GM23338 (cell line): Measurements from ENCODE around the gene SPATA31D1. TPM values are rescaled to one million over a fixed set of nuclear protein-coding genes. Genes with fewer than 3 reads are reported as not detected.

Experiments used
- ATAC-seq: fragments of 200-7000 bp; cut with Tn5 transposase; 3 replicates; pipeline ENCODE4 v1.9.1; 2020
- DNase-seq: peaks from one replicate; pipeline ENCODE4 v3.0.0-alpha.2; 2015; ENCODE audit warnings: low spot score
- H2AFZ ChIP-seq: fragments of 200-600 bp; sonication (generic); 2 replicates; pipeline ENCODE4 v1.8.0; 2016; ENCODE audit warnings: antibody characterized with exemption, mild to moderate bottlenecking, moderate library complexity
- H3F3A ChIP-seq: fragments of 200-600 bp; sonication (generic); replicated peaks from 2 replicates; pipeline ENCODE4 v1.8.0; 2017; ENCODE audit warnings: antibody characterized with exemption, mixed run types, low read depth
- H3K27ac ChIP-seq: fragments of 200-600 bp; sonication (generic); 2 replicates; pipeline ENCODE4 v1.6.1; 2016; ENCODE audit warnings: low read depth
- H3K27me3 ChIP-seq: fragments of 200-600 bp; sonication (generic); 2 replicates; pipeline ENCODE4 v1.8.0; 2016; ENCODE audit warnings: mild to moderate bottlenecking, mixed run types, moderate library complexity; ENCODE audit not compliant: insufficient read depth
- H3K36me3 ChIP-seq: fragments of 200-600 bp; sonication (generic); 2 replicates; pipeline ENCODE4 v1.8.0; 2016; ENCODE audit warnings: mild to moderate bottlenecking; ENCODE audit not compliant: insufficient read depth
- H3K4me1 ChIP-seq: fragments of 200-600 bp; sonication (generic); 2 replicates; pipeline ENCODE4 v1.8.0; 2016; ENCODE audit warnings: mild to moderate bottlenecking, moderate library complexity; ENCODE audit not compliant: insufficient read depth
- H3K4me2 ChIP-seq: fragments of 200-600 bp; sonication (generic); 2 replicates; pipeline ENCODE4 v1.7.1; 2017; ENCODE audit warnings: mixed run types
- H3K4me3 ChIP-seq: fragments of 200-600 bp; sonication (generic); 2 replicates; pipeline ENCODE4 v1.6.1; 2016; ENCODE audit warnings: mixed run types
- H3K79me2 ChIP-seq: fragments of 200-600 bp; sonication (generic); replicated peaks from 2 replicates; pipeline ENCODE4 v1.8.0; 2017; ENCODE audit warnings: mild to moderate bottlenecking; ENCODE audit not compliant: insufficient read depth
- H3K9me2 ChIP-seq: fragments of 200-600 bp; sonication (generic); 2 replicates; pipeline ENCODE4 v1.8.0; 2017; ENCODE audit not compliant: insufficient read depth
- H4K20me1 ChIP-seq: fragments of 200-600 bp; sonication (generic); replicated peaks from 2 replicates; pipeline ENCODE4 v1.8.0; 2017; ENCODE audit warnings: mild to moderate bottlenecking; ENCODE audit not compliant: insufficient read depth
- H3K27ac Mint-ChIP-seq: 2 replicates; pipeline ENCODE4 v1.8.0; 2020; ENCODE audit warnings: inconsistent platforms, mild to moderate bottlenecking, moderate library complexity, mixed read lengths
- H3K27me3 Mint-ChIP-seq: 3 replicates; pipeline ENCODE4 v1.8.0; 2022; ENCODE audit warnings: low read depth, mild to moderate bottlenecking, moderate library complexity, mixed read lengths, inconsistent platforms; ENCODE audit not compliant: insufficient read depth, poor library complexity
- H3K36me3 Mint-ChIP-seq: 3 replicates; pipeline ENCODE4 v1.8.0; 2021; ENCODE audit warnings: low read depth, mild to moderate bottlenecking, inconsistent platforms, moderate library complexity, mixed read lengths
- H3K4me1 Mint-ChIP-seq: 3 replicates; pipeline ENCODE4 v1.8.0; 2020; ENCODE audit warnings: mild to moderate bottlenecking, inconsistent platforms, mixed read lengths
- H3K4me3 Mint-ChIP-seq: 3 replicates; pipeline ENCODE4 v1.8.0; 2021; ENCODE audit warnings: moderate library complexity, mild to moderate bottlenecking, inconsistent platforms, mixed read lengths
- H3K9me3 Mint-ChIP-seq: 3 replicates; pipeline ENCODE4 v1.8.0; 2020; ENCODE audit warnings: moderate library complexity, mild to moderate bottlenecking, inconsistent platforms, mixed read lengths
- ETS1 ChIP-seq: IDR thresholded peaks from 2 replicates; pipeline ENCODE4 v1.6.1; 2016; ENCODE audit warnings: antibody characterized with exemption
- POLR2AphosphoS5 ChIP-seq: IDR thresholded peaks from 2 replicates; pipeline ENCODE4 v1.6.1; 2016; ENCODE audit warnings: antibody characterized with exemption, low read depth
- REST ChIP-seq: IDR thresholded peaks from one replicate; pipeline ENCODE4 v1.6.1; 2018; ENCODE audit warnings: antibody characterized with exemption; ENCODE audit not compliant: unreplicated experiment
- ZNF114 ChIP-seq: fragments of 250-450 bp; sonication (Bioruptor Pico); IDR thresholded peaks from 2 replicates; pipeline ENCODE4 v1.5.0; 2020; ENCODE audit warnings: mild to moderate bottlenecking, moderate library complexity
- polyA plus RNA-seq: library from polyadenylated mRNA; unstranded; fragments of >200 nt; fragmentation: Nextera tagmentation; extraction: Ambion mirVana; gene quantifications from 2 replicates; pipeline ENCODE4 v1.2.1, GENCODE V29; 2016
- total RNA-seq: library from RNA; depleted of rRNA; stranded (reverse); fragments of >200 nt; shearing (Covaris generic); gene quantifications from 2 replicates; pipeline ENCODE4 v1.2.3, GENCODE V29; 2014
- TF ChIP-seq, protein P1 (sequence below): fragments of 250-450 bp; sonication (Bioruptor Pico); IDR thresholded peaks from 2 replicates; pipeline ENCODE4 v1.5.0; 2020; ENCODE audit warnings: mild to moderate bottlenecking, moderate library complexity

SPATA31D1 gene
- total and polyA plus RNA-seq, 2 experiments from 2014 or later = not detected

DNA sequence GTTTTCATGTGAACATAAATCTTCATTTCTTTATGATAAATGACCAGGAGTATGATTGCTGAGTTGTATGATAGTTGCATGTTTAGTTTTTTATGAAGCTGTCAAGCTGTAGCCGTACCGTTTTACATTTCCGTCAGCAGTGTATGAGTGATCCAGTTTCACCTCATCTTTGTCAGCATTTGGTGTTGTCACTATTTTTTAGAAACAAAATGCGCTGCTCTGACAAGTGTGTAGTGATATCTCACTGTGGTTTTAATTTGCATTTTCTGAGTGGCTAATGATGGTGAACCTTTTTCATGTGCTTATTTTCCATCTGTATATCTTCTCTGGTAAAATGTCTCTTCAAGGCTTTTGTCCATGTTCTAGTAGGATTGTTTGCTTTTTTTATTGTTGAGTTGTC, 6.7 kb upstream of the SPATA31D1 start (continued):
- TF ChIP-seq, protein P1, sequence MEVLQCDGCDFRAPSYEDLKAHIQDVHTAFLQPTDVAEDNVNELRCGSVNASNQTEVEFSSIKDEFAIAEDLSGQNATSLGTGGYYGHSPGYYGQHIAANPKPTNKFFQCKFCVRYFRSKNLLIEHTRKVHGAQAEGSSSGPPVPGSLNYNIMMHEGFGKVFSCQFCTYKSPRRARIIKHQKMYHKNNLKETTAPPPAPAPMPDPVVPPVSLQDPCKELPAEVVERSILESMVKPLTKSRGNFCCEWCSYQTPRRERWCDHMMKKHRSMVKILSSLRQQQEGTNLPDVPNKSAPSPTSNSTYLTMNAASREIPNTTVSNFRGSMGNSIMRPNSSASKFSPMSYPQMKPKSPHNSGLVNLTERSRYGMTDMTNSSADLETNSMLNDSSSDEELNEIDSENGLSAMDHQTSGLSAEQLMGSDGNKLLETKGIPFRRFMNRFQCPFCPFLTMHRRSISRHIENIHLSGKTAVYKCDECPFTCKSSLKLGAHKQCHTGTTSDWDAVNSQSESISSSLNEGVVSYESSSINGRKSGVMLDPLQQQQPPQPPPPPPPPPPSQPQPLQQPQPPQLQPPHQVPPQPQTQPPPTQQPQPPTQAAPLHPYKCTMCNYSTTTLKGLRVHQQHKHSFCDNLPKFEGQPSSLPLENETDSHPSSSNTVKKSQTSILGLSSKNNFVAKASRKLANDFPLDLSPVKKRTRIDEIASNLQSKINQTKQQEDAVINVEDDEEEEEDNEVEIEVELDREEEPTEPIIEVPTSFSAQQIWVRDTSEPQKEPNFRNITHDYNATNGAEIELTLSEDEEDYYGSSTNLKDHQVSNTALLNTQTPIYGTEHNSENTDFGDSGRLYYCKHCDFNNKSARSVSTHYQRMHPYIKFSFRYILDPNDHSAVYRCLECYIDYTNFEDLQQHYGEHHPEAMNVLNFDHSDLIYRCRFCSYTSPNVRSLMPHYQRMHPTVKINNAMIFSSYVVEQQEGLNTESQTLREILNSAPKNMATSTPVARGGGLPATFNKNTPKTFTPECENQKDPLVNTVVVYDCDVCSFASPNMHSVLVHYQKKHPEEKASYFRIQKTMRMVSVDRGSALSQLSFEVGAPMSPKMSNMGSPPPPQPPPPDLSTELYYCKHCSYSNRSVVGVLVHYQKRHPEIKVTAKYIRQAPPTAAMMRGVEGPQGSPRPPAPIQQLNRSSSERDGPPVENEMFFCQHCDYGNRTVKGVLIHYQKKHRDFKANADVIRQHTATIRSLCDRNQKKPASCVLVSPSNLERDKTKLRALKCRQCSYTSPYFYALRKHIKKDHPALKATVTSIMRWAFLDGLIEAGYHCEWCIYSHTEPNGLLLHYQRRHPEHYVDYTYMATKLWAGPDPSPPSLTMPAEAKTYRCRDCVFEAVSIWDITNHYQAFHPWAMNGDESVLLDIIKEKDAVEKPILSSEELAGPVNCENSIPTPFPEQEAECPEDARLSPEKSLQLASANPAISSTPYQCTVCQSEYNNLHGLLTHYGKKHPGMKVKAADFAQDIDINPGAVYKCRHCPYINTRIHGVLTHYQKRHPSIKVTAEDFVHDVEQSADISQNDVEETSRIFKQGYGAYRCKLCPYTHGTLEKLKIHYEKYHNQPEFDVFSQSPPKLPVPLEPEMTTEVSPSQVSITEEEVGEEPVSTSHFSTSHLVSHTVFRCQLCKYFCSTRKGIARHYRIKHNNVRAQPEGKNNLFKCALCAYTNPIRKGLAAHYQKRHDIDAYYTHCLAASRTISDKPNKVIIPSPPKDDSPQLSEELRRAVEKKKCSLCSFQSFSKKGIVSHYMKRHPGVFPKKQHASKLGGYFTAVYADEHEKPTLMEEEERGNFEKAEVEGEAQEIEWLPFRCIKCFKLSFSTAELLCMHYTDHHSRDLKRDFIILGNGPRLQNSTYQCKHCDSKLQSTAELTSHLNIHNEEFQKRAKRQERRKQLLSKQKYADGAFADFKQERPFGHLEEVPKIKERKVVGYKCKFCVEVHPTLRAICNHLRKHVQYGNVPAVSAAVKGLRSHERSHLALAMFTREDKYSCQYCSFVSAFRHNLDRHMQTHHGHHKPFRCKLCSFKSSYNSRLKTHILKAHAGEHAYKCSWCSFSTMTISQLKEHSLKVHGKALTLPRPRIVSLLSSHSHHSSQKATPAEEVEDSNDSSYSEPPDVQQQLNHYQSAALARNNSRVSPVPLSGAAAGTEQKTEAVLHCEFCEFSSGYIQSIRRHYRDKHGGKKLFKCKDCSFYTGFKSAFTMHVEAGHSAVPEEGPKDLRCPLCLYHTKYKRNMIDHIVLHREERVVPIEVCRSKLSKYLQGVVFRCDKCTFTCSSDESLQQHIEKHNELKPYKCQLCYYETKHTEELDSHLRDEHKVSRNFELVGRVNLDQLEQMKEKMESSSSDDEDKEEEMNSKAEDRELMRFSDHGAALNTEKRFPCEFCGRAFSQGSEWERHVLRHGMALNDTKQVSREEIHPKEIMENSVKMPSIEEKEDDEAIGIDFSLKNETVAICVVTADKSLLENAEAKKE (CRISPR knock-in tag) = no peak
- TF ChIP-seq ZNF114 (CRISPR knock-in tag) = no peak
- no peak for TF ChIP-seq REST

GRCh38 chr9:81984928-81985327, 3.6 kb upstream of the SPATA31D1 start:
- Histone ChIP-seq H3K27me3 (no peaks in the 10 kb centered on the region), H2AFZ (no peak overlapping the region), H3K9me2 (no peaks in the 10 kb centered on the region), H3K27ac (no peak overlapping the region), H3F3A (no peaks in the 10 kb centered on the region), H3K4me1 (no peaks in the 10 kb centered on the region), H3K4me2 (no peak overlapping the region), H3K4me3 (no peak overlapping the region), H3K36me3 (no peaks in the 10 kb centered on the region), H4K20me1 (no peaks in the 10 kb centered on the region), H3K79me2 (no peaks in the 10 kb centered on the region)
- ATAC-seq (no peak), DNase-seq (peak; percentile 1)
- H3K4me1 Mint-ChIP-seq = no peaks in the 10 kb centered on the region
- no peaks in the 10 kb centered on the region for H3K27me3 Mint-ChIP-seq
- no peaks in the 10 kb centered on the region for H3K9me3 Mint-ChIP-seq
- no peaks in the 10 kb centered on the region for H3K36me3 Mint-ChIP-seq
- H3K27ac Mint-ChIP-seq = no peak overlapping the region
- no peak overlapping the region for H3K4me3 Mint-ChIP-seq
- TF ChIP-seq POLR2AphosphoS5 = no peak
- TF ChIP-seq, protein P1 (CRISPR knock-in tag) = no peak
- no peak for TF ChIP-seq ETS1
